Hepatocyte (in vitro differentiated cells): ENCODE data around the gene CFAP410. TPM values are rescaled to one million over a fixed set of nuclear protein-coding genes. Genes with fewer than 3 reads are reported as not detected.

Experiments used
- DNase-seq: peaks from one replicate; pipeline ENCODE4 v3.0.0-alpha.2; 2016; ENCODE audit warnings: low spot score
- H2AFZ ChIP-seq: fragments of 200-600 bp; sonication (generic); 2 replicates; pipeline ENCODE4 v1.6.0; 2016; ENCODE audit warnings: antibody characterized with exemption, mild to moderate bottlenecking
- H3K27ac ChIP-seq: fragments of 200-600 bp; sonication (generic); 2 replicates; pipeline ENCODE4 v1.5.1; 2016; ENCODE audit warnings: mild to moderate bottlenecking
- H3K27me3 ChIP-seq: fragments of 200-600 bp; sonication (generic); 2 replicates; pipeline ENCODE4 v1.6.1; 2016
- H3K36me3 ChIP-seq: fragments of 200-600 bp; sonication (generic); replicated peaks from 2 replicates; pipeline ENCODE4 v1.5.1; 2016; ENCODE audit warnings: low read depth; ENCODE audit not compliant: insufficient read depth
- H3K4me1 ChIP-seq: fragments of 200-600 bp; sonication (generic); 2 replicates; pipeline ENCODE4 v1.5.1; 2016; ENCODE audit warnings: mild to moderate bottlenecking, moderate library complexity; ENCODE audit not compliant: insufficient read depth
- H3K4me2 ChIP-seq: fragments of 200-600 bp; sonication (generic); 2 replicates; pipeline ENCODE4 v1.6.0; 2016
- H3K4me3 ChIP-seq: fragments of 200-600 bp; sonication (generic); 2 replicates; pipeline ENCODE4 v1.5.1; 2016; ENCODE audit warnings: mild to moderate bottlenecking
- H3K79me2 ChIP-seq: fragments of 200-600 bp; sonication (generic); 2 replicates; pipeline ENCODE4 v1.6.0; 2017; ENCODE audit warnings: mild to moderate bottlenecking
- H3K9me2 ChIP-seq: fragments of 200-600 bp; sonication (generic); replicated peaks from 2 replicates; pipeline ENCODE4 v1.6.0; 2017; ENCODE audit warnings: mild to moderate bottlenecking; ENCODE audit not compliant: insufficient read depth
- H3K9me3 ChIP-seq: fragments of 200-600 bp; sonication (generic); 2 replicates; pipeline ENCODE4 v1.5.1; 2016; ENCODE audit warnings: low read depth, mild to moderate bottlenecking
- H4K20me1 ChIP-seq: fragments of 200-600 bp; sonication (generic); 2 replicates; pipeline ENCODE4 v1.6.0; 2016; ENCODE audit warnings: mild to moderate bottlenecking; ENCODE audit not compliant: insufficient read depth, poor library complexity, severe bottlenecking
- EZH2 ChIP-seq: fragments of 200-600 bp; sonication (generic); IDR thresholded peaks from 2 replicates; pipeline ENCODE4 v1.6.1; 2016; ENCODE audit warnings: antibody characterized with exemption, mild to moderate bottlenecking, borderline replicate concordance
- EZH2phosphoT487 ChIP-seq: fragments of 200-600 bp; sonication (generic); IDR thresholded peaks from one replicate; pipeline ENCODE4 v1.6.1; 2018; ENCODE audit warnings: antibody characterized with exemption, mild to moderate bottlenecking, low read depth, moderate library complexity; ENCODE audit not compliant: unreplicated experiment, severe bottlenecking
- WGBS: methylation state at CpG from one replicate; pipeline ENCODE4 v1.1.6; 2016; ENCODE audit warnings: low lambda C conversion rate; ENCODE audit errors: missing lambda C conversion rate; 5-methylcytosine and 5-hydroxymethylcytosine counted together
- polyA plus RNA-seq: library from polyadenylated mRNA; unstranded; fragments of >200 nt; fragmentation: Nextera tagmentation; extraction: Ambion mirVana; gene quantifications from 2 replicates; pipeline ENCODE4 v1.2.1, GENCODE V29; 2016
- total RNA-seq: library from RNA; depleted of rRNA; stranded (reverse); fragments of >200 nt; gene quantifications from 2 replicates; pipeline ENCODE4 v1.2.3, GENCODE V29; 2014
- TF ChIP-seq, protein P1 (sequence below): fragments of 200-600 bp; sonication (generic); IDR thresholded peaks from 2 replicates; pipeline ENCODE4 v1.5.1; 2016; ENCODE audit warnings: antibody characterized with exemption, mild to moderate bottlenecking; ENCODE audit not compliant: poor library complexity

Gene CFAP410
- total and polyA plus RNA-seq, 2 experiments from 2014 or later, result 17.1 to 33.6 TPM

GRCh38 chr21:44327603-44327974 is 11.6 kb downstream of the CFAP410 start:
- Histone ChIP-seq H3K4me2 (no peak overlapping the region), H3K4me1 (no peaks in the 10 kb centered on the region), H3K27ac (no peak overlapping the region), H2AFZ (no peak overlapping the region), H4K20me1 (no peaks in the 10 kb centered on the region), H3K27me3 (no peaks in the 10 kb centered on the region), H3K9me3 (no peaks in the 10 kb centered on the region), H3K4me3 (no peak overlapping the region), H3K79me2 (no peaks in the 10 kb centered on the region), H3K9me2 (no peaks in the 10 kb centered on the region), H3K36me3 (no peaks in the 10 kb centered on the region)
- no peak for TF ChIP-seq EZH2phosphoT487
- TF ChIP-seq EZH2, result no peak
- TF ChIP-seq, protein P1, sequence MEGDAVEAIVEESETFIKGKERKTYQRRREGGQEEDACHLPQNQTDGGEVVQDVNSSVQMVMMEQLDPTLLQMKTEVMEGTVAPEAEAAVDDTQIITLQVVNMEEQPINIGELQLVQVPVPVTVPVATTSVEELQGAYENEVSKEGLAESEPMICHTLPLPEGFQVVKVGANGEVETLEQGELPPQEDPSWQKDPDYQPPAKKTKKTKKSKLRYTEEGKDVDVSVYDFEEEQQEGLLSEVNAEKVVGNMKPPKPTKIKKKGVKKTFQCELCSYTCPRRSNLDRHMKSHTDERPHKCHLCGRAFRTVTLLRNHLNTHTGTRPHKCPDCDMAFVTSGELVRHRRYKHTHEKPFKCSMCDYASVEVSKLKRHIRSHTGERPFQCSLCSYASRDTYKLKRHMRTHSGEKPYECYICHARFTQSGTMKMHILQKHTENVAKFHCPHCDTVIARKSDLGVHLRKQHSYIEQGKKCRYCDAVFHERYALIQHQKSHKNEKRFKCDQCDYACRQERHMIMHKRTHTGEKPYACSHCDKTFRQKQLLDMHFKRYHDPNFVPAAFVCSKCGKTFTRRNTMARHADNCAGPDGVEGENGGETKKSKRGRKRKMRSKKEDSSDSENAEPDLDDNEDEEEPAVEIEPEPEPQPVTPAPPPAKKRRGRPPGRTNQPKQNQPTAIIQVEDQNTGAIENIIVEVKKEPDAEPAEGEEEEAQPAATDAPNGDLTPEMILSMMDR, result no peak
- DNase-seq, result no peak
- 96% methylated on average over 11 of the region's 11 CpGs for WGBS

DNA sequence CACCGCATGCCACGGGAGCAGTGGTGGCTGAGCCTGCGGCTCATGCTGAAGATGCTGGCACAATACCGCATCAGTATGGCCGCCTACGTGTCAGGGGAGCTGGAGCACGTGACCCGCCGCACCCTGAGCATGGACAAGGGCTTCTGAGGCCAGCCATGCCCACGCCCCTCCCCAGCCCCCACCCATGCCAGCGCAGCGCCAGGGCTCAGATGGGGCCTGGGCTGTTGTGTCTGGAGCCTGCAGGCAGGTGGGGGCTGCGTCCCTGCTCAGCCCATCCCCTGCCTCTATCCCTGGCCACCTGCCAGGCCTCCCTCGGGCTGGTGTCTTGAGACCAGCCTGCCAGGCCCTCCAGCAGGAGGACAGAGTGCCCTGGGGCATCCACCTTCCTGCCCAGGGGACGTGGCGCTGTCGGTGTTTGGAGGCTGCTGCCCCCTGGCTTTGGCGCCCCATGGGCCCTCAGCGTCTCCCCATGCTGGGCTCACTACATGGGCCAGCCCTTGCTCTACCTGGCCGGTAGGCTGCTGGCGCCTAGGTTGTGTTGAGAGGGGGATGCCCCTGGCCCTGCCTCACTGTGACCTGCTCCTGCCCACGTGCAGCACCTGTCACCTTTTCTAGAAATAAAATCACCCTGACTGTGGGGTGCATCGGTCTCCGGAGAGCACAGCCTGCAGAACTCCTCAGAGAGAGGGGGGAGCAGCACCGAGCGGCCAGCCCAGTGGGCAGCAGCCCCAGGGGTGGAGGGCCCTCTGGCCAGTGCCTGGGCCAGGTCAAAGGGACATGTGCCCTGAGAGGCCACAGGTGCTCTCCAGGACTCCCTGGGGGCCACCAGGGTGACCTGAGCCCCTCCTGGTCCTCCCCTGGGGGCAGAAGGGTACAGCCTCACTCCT is 12.2 kb downstream of the CFAP410 start:
- no peak overlapping the region for H3K4me3 ChIP-seq
- no peak overlapping the region for H3K27ac ChIP-seq
- TF ChIP-seq EZH2 (no peak), EZH2phosphoT487 (no peak)
- TF ChIP-seq, protein P1, result no peak
- no peaks in the 10 kb centered on the region for H4K20me1 ChIP-seq
- H3K9me3 ChIP-seq, result no peaks in the 10 kb centered on the region
- no peaks in the 10 kb centered on the region for H3K9me2 ChIP-seq
- H2AFZ ChIP-seq, result no peak overlapping the region
- WGBS, result 97% methylated on average over 19 of the region's 26 CpGs
- no peaks in the 10 kb centered on the region for H3K4me1 ChIP-seq
- DNase-seq, result no peak
- H3K36me3 ChIP-seq, result no peaks in the 10 kb centered on the region
- H3K27me3 ChIP-seq, result no peaks in the 10 kb centered on the region
- H3K79me2 ChIP-seq, result no peaks in the 10 kb centered on the region
- no peak overlapping the region for H3K4me2 ChIP-seq

DNA sequence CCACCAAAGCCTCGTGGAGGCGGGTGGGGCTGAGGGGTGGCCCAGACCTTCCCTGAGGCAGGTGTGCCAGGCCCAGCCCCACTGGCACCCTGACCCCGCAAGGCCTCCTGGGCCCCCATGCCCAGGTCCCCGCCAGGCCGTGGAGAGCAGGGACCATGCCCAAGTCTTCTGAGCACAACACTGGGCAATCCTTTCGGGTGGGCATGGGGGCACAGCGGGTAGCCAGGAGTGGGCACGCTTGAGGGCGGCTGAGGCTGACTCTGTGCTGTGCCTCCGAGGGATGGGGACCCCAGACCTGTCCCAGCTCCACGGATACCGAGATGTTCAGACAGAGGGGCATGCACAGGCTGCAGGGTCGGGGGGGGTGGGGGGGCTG is 12.9 kb downstream of the CFAP410 start:
- TF ChIP-seq, protein P1, result no peak
- TF ChIP-seq EZH2phosphoT487, result no peak
- no peak for TF ChIP-seq EZH2
- DNase-seq, result no peak
- no peaks in the 10 kb centered on the region for H3K9me2 ChIP-seq
- H4K20me1 ChIP-seq, result no peaks in the 10 kb centered on the region
- H3K4me2 ChIP-seq, result no peak overlapping the region
- H3K9me3 ChIP-seq, result no peaks in the 10 kb centered on the region
- no peaks in the 10 kb centered on the region for H3K4me1 ChIP-seq
- H3K79me2 ChIP-seq, result no peaks in the 10 kb centered on the region
- 96% methylated on average over 12 of the region's 13 CpGs for WGBS
- H3K4me3 ChIP-seq, result no peak overlapping the region
- no peaks in the 10 kb centered on the region for H3K27me3 ChIP-seq
- H2AFZ ChIP-seq, result no peak overlapping the region
- no peak overlapping the region for H3K27ac ChIP-seq
- no peaks in the 10 kb centered on the region for H3K36me3 ChIP-seq
